Measurements from ENCODE around the gene SCMH1. TPM values are rescaled to one million over a fixed set of nuclear protein-coding genes. Genes with fewer than 3 reads are reported as not detected.

The SCMH1 gene
- polyA plus RNA-seq, 1 donor from 2014 or later: 23.0 TPM

- TF ChIP-seq TAF1 (IDR thresholded peaks at IDR 0.05; ENCODE audit: low read depth): no peak
- TF ChIP-seq EP300 (conservative IDR thresholded peaks at IDR 0.05; ENCODE audit: poor library complexity, severe bottlenecking): no peak
- no peak for TF ChIP-seq EZH2 (IDR thresholded peaks at IDR 0.05; ENCODE audit: borderline replicate concordance, insufficient read depth, low read length, poor library complexity, severe bottlenecking)
- TF ChIP-seq SMC3 (conservative IDR thresholded peaks at IDR 0.05; ENCODE audit: poor library complexity): no peak
- TF ChIP-seq REST (IDR thresholded peaks at IDR 0.05; ENCODE audit: borderline replicate concordance): no peak
- no peak for TF ChIP-seq POLR2AphosphoS5 (IDR thresholded peaks at IDR 0.05)
- no peak for TF ChIP-seq MXI1 (conservative IDR thresholded peaks at IDR 0.05; ENCODE audit: poor library complexity, severe bottlenecking)
- TF ChIP-seq CTCF (IDR thresholded peaks at IDR 0.05; ENCODE audit: poor library complexity, severe bottlenecking): no peak
- TF ChIP-seq RAD21 (conservative IDR thresholded peaks at IDR 0.05): no peak
- Histone ChIP-seq H3K4me3 (ENCODE audit: low read length) (no peak overlapping the region), H2AFZ (ENCODE audit: low read depth, low read length) (no peak overlapping the region)
These were observed 81.5 kb downstream of the SCMH1 start for GRCh38 chr1:41160498-41161110.

GRCh38 chr1:41158966-41159365 is 83.1 kb downstream of the SCMH1 start:
- no peak for TF ChIP-seq TAF1 (IDR thresholded peaks at IDR 0.05; ENCODE audit: low read depth)
- TF ChIP-seq REST (IDR thresholded peaks at IDR 0.05; ENCODE audit: borderline replicate concordance): no peak
- TF ChIP-seq EZH2 (IDR thresholded peaks at IDR 0.05; ENCODE audit: borderline replicate concordance, insufficient read depth, low read length, poor library complexity, severe bottlenecking): no peak
- TF ChIP-seq MXI1 (conservative IDR thresholded peaks at IDR 0.05; ENCODE audit: poor library complexity, severe bottlenecking): no peak
- TF ChIP-seq RAD21 (conservative IDR thresholded peaks at IDR 0.05): no peak
- no peak for TF ChIP-seq CTCF (IDR thresholded peaks at IDR 0.05; ENCODE audit: poor library complexity, severe bottlenecking)
- TF ChIP-seq POLR2AphosphoS5 (IDR thresholded peaks at IDR 0.05): no peak
- TF ChIP-seq EP300 (conservative IDR thresholded peaks at IDR 0.05; ENCODE audit: poor library complexity, severe bottlenecking): no peak
- TF ChIP-seq SMC3 (conservative IDR thresholded peaks at IDR 0.05; ENCODE audit: poor library complexity): no peak
- Histone ChIP-seq H2AFZ (ENCODE audit: low read depth, low read length) (no peak overlapping the region), H3K4me2 (ENCODE audit: low read length) (no peak overlapping the region), H3K4me3 (ENCODE audit: low read length) (no peak overlapping the region), H3K27me3 (ENCODE audit: insufficient read depth, low read depth, low read length) (no peaks in the 10 kb centered on the region), H3F3A (ENCODE audit: insufficient read depth, low read length, poor library complexity, severe bottlenecking) (no peaks in the 10 kb centered on the region), H3K9me3 (ENCODE audit: low read length) (no peaks in the 10 kb centered on the region), H3K27ac (ENCODE audit: low read length) (no peak overlapping the region), H3K79me2 (replicated peaks; ENCODE audit: insufficient read depth, low read length) (no peaks in the 10 kb centered on the region), H3K9me2 (ENCODE audit: insufficient read depth, low read length) (no peaks in the 10 kb centered on the region), H3K9ac (ENCODE audit: low read length) (no peak overlapping the region), H4K20me1 (ENCODE audit: insufficient read depth) (no peaks in the 10 kb centered on the region), H3K36me3 (ENCODE audit: insufficient read depth, low read length) (no peaks in the 10 kb centered on the region)

More at GRCh38 chr1:41160498-41161110, 81.5 kb downstream of the SCMH1 start:
- Histone ChIP-seq H3K9me2 (ENCODE audit: insufficient read depth, low read length) (no peaks in the 10 kb centered on the region), H3K27ac (ENCODE audit: low read length) (no peak overlapping the region), H3K9ac (ENCODE audit: low read length) (no peak overlapping the region), H3K9me3 (ENCODE audit: low read length) (no peaks in the 10 kb centered on the region), H3F3A (ENCODE audit: insufficient read depth, low read length, poor library complexity, severe bottlenecking) (no peaks in the 10 kb centered on the region), H4K20me1 (ENCODE audit: insufficient read depth) (no peaks in the 10 kb centered on the region), H3K27me3 (ENCODE audit: insufficient read depth, low read depth, low read length) (no peaks in the 10 kb centered on the region), H3K36me3 (ENCODE audit: insufficient read depth, low read length) (no peaks in the 10 kb centered on the region), H3K79me2 (replicated peaks; ENCODE audit: insufficient read depth, low read length) (no peaks in the 10 kb centered on the region), H3K4me2 (ENCODE audit: low read length) (no peak overlapping the region)

All from neural cell (in vitro differentiated cells).